GM23338 (cell line): ENCODE results near the gene PDYN. TPM values are rescaled to one million over a fixed set of nuclear protein-coding genes. Genes with fewer than 3 reads are reported as not detected.

Experiments
- ATAC-seq: fragments of 200-7000 bp; cut with Tn5 transposase; 3 replicates; pipeline ENCODE4 v1.9.1; 2020
- DNase-seq: peaks from one replicate; pipeline ENCODE4 v3.0.0-alpha.2; 2015; ENCODE audit warnings: low spot score
- H2AFZ ChIP-seq: fragments of 200-600 bp; sonication (generic); 2 replicates; pipeline ENCODE4 v1.8.0; 2016; ENCODE audit warnings: antibody characterized with exemption, mild to moderate bottlenecking, moderate library complexity
- H3F3A ChIP-seq: fragments of 200-600 bp; sonication (generic); replicated peaks from 2 replicates; pipeline ENCODE4 v1.8.0; 2017; ENCODE audit warnings: antibody characterized with exemption, mixed run types, low read depth
- H3K27ac ChIP-seq: fragments of 200-600 bp; sonication (generic); 2 replicates; pipeline ENCODE4 v1.6.1; 2016; ENCODE audit warnings: low read depth
- H3K27me3 ChIP-seq: fragments of 200-600 bp; sonication (generic); 2 replicates; pipeline ENCODE4 v1.8.0; 2016; ENCODE audit warnings: mild to moderate bottlenecking, mixed run types, moderate library complexity; ENCODE audit not compliant: insufficient read depth
- H3K36me3 ChIP-seq: fragments of 200-600 bp; sonication (generic); 2 replicates; pipeline ENCODE4 v1.8.0; 2016; ENCODE audit warnings: mild to moderate bottlenecking; ENCODE audit not compliant: insufficient read depth
- H3K4me1 ChIP-seq: fragments of 200-600 bp; sonication (generic); 2 replicates; pipeline ENCODE4 v1.8.0; 2016; ENCODE audit warnings: mild to moderate bottlenecking, moderate library complexity; ENCODE audit not compliant: insufficient read depth
- H3K4me2 ChIP-seq: fragments of 200-600 bp; sonication (generic); 2 replicates; pipeline ENCODE4 v1.7.1; 2017; ENCODE audit warnings: mixed run types
- H3K4me3 ChIP-seq: fragments of 200-600 bp; sonication (generic); 2 replicates; pipeline ENCODE4 v1.6.1; 2016; ENCODE audit warnings: mixed run types
- H3K79me2 ChIP-seq: fragments of 200-600 bp; sonication (generic); replicated peaks from 2 replicates; pipeline ENCODE4 v1.8.0; 2017; ENCODE audit warnings: mild to moderate bottlenecking; ENCODE audit not compliant: insufficient read depth
- H3K9me2 ChIP-seq: fragments of 200-600 bp; sonication (generic); 2 replicates; pipeline ENCODE4 v1.8.0; 2017; ENCODE audit not compliant: insufficient read depth
- H4K20me1 ChIP-seq: fragments of 200-600 bp; sonication (generic); replicated peaks from 2 replicates; pipeline ENCODE4 v1.8.0; 2017; ENCODE audit warnings: mild to moderate bottlenecking; ENCODE audit not compliant: insufficient read depth
- H3K27ac Mint-ChIP-seq: 2 replicates; pipeline ENCODE4 v1.8.0; 2020; ENCODE audit warnings: inconsistent platforms, mild to moderate bottlenecking, moderate library complexity, mixed read lengths
- H3K27me3 Mint-ChIP-seq: 3 replicates; pipeline ENCODE4 v1.8.0; 2022; ENCODE audit warnings: low read depth, mild to moderate bottlenecking, moderate library complexity, mixed read lengths, inconsistent platforms; ENCODE audit not compliant: insufficient read depth, poor library complexity
- H3K36me3 Mint-ChIP-seq: 3 replicates; pipeline ENCODE4 v1.8.0; 2021; ENCODE audit warnings: low read depth, mild to moderate bottlenecking, inconsistent platforms, moderate library complexity, mixed read lengths
- H3K4me1 Mint-ChIP-seq: 3 replicates; pipeline ENCODE4 v1.8.0; 2020; ENCODE audit warnings: mild to moderate bottlenecking, inconsistent platforms, mixed read lengths
- H3K4me3 Mint-ChIP-seq: 3 replicates; pipeline ENCODE4 v1.8.0; 2021; ENCODE audit warnings: moderate library complexity, mild to moderate bottlenecking, inconsistent platforms, mixed read lengths
- H3K9me3 Mint-ChIP-seq: 3 replicates; pipeline ENCODE4 v1.8.0; 2020; ENCODE audit warnings: moderate library complexity, mild to moderate bottlenecking, inconsistent platforms, mixed read lengths
- CTCF ChIP-seq, 2 experiments: fragments of 200-600 bp in 1 of 2; sonication (generic) in 1 of 2; conservative IDR thresholded peaks; 2 replicates each; pipeline versions ENCODE4 v1.5.1 to v1.6.1; 2016 to 2017; ENCODE audit warnings: antibody characterized with exemption in 2 of 2, low read depth in 2 of 2, mild to moderate bottlenecking in 2 of 2, moderate library complexity in 1 of 2
- ETS1 ChIP-seq: IDR thresholded peaks from 2 replicates; pipeline ENCODE4 v1.6.1; 2016; ENCODE audit warnings: antibody characterized with exemption
- EZH2 ChIP-seq: fragments of 200-600 bp; sonication (generic); IDR thresholded peaks from one replicate; pipeline ENCODE4 v1.8.0; 2017; ENCODE audit warnings: antibody characterized with exemption, mild to moderate bottlenecking, low read depth; ENCODE audit not compliant: unreplicated experiment
- EZH2phosphoT487 ChIP-seq: fragments of 200-600 bp; sonication (generic); IDR thresholded peaks from one replicate; pipeline ENCODE4 v1.8.1; 2018; ENCODE audit warnings: antibody characterized with exemption; ENCODE audit not compliant: unreplicated experiment
- JUNB ChIP-seq: IDR thresholded peaks from one replicate; pipeline ENCODE4 v1.6.1; 2016; ENCODE audit warnings: antibody characterized with exemption; ENCODE audit not compliant: unreplicated experiment
- NANOG ChIP-seq: IDR thresholded peaks from 2 replicates; pipeline ENCODE4 v1.6.1; 2016; ENCODE audit warnings: antibody characterized with exemption, borderline replicate concordance
- POLR2AphosphoS5 ChIP-seq: IDR thresholded peaks from 2 replicates; pipeline ENCODE4 v1.6.1; 2016; ENCODE audit warnings: antibody characterized with exemption, low read depth
- REST ChIP-seq: IDR thresholded peaks from one replicate; pipeline ENCODE4 v1.6.1; 2018; ENCODE audit warnings: antibody characterized with exemption; ENCODE audit not compliant: unreplicated experiment
- polyA plus RNA-seq: library from polyadenylated mRNA; unstranded; fragments of >200 nt; fragmentation: Nextera tagmentation; extraction: Ambion mirVana; gene quantifications from 2 replicates; pipeline ENCODE4 v1.2.1, GENCODE V29; 2016
- total RNA-seq: library from RNA; depleted of rRNA; stranded (reverse); fragments of >200 nt; shearing (Covaris generic); gene quantifications from 2 replicates; pipeline ENCODE4 v1.2.3, GENCODE V29; 2014

Gene PDYN
- total and polyA plus RNA-seq, 2 experiments from 2014 or later = 0.21 to 0.24 TPM

GRCh38 chr20:1975291-1975690 is 18.6 kb downstream of the PDYN start (continued):
- TF ChIP-seq REST = no peak
- no peak for TF ChIP-seq POLR2AphosphoS5
- TF ChIP-seq CTCF (conservative IDR thresholded peaks at IDR 0.05; ENCODE audit: low read depth in 2 of 2) = no peak
- TF ChIP-seq EZH2phosphoT487 = no peak

- H3K27me3 Mint-ChIP-seq = peaks cover 9% of the 10 kb centered on the region
- H3F3A ChIP-seq = no peaks in the 10 kb centered on the region
- ATAC-seq (no peak; the same call in 2 of the 3 replicates), DNase-seq (no peak)
- no peak overlapping the region for H3K4me2 ChIP-seq
- no peaks in the 10 kb centered on the region for H3K36me3 Mint-ChIP-seq
- peak overlapping the region; percentile 14; the same call in 1 of the 2 replicates for H3K27ac Mint-ChIP-seq
- no peaks in the 10 kb centered on the region for H3K27me3 ChIP-seq
- no peaks in the 10 kb centered on the region for H3K4me1 ChIP-seq
- H3K36me3 ChIP-seq = no peaks in the 10 kb centered on the region
- H4K20me1 ChIP-seq = no peaks in the 10 kb centered on the region
- no peak overlapping the region for H3K27ac ChIP-seq
- peak overlapping the region; percentile 56; the same call in 1 of the 2 replicates for H2AFZ ChIP-seq
- no peak overlapping the region for H3K4me3 Mint-ChIP-seq
- no peaks in the 10 kb centered on the region for H3K79me2 ChIP-seq
- H3K4me3 ChIP-seq = no peak overlapping the region
- H3K9me3 Mint-ChIP-seq = no peaks in the 10 kb centered on the region
- H3K4me1 Mint-ChIP-seq = peaks cover 8% of the 10 kb centered on the region
- H3K9me2 ChIP-seq = no peaks in the 10 kb centered on the region
- TF ChIP-seq CTCF (conservative IDR thresholded peaks at IDR 0.05; ENCODE audit: low read depth in 2 of 2) = no peak
- TF ChIP-seq JUNB = no peak
- no peak for TF ChIP-seq ETS1
- TF ChIP-seq EZH2 = no peak
- TF ChIP-seq NANOG = no peak
These were observed 20.0 kb downstream of the PDYN start for GRCh38 chr20:1973601-1974440.
